22Rv1 (cell line): ENCODE data around the gene PCDHA2.

Experiments
- H3K27ac ChIP-seq: fragments of 450-650 bp; 2 replicates; pipeline ENCODE4 v1.5.1; 2017
- CTCF ChIP-seq: fragments of 450-650 bp; IDR thresholded peaks from 2 replicates; pipeline ENCODE4 v1.5.1; 2017; ENCODE audit warnings: mild to moderate bottlenecking
- ZFX ChIP-seq: fragments of 450-650 bp; IDR thresholded peaks from 2 replicates; pipeline ENCODE4 v1.6.1; 2017; ENCODE audit warnings: antibody characterized with exemption, borderline replicate concordance

Gene PCDHA2

GRCh38 chr5:140842798-140843733, 48.4 kb downstream of the PCDHA2 start:
- H3K27ac ChIP-seq = no peak overlapping the region
- no peak for TF ChIP-seq CTCF
- TF ChIP-seq ZFX = no peak
